ENCODE results near the gene APP.

The APP gene

GRCh38 chr21:25879203-25879602, 291.4 kb downstream of the APP start:
- no peak for TF ChIP-seq ZNF184 (tag by site-specific recombination; IDR thresholded peaks at IDR 0.05)
- no peak for TF ChIP-seq ZNF473 (tag by site-specific recombination; IDR thresholded peaks at IDR 0.05)
- TF ChIP-seq OVOL3 (tag by site-specific recombination; IDR thresholded peaks at IDR 0.05) = no peak
- no peak for TF ChIP-seq ZNF600 (tag by site-specific recombination; IDR thresholded peaks at IDR 0.05)
- TF ChIP-seq ZNF624 (tag by site-specific recombination; IDR thresholded peaks at IDR 0.05) = no peak
- TF ChIP-seq ZNF707 (tag by site-specific recombination; IDR thresholded peaks at IDR 0.05) = no peak
- TF ChIP-seq IKZF3 (tag by site-specific recombination; IDR thresholded peaks at IDR 0.05) = no peak
- TF ChIP-seq ZBTB20 (tag by site-specific recombination; IDR thresholded peaks at IDR 0.05) = no peak
- TF ChIP-seq SP3 (tag by site-specific recombination; IDR thresholded peaks at IDR 0.05) = no peak
- TF ChIP-seq, protein P1, sequence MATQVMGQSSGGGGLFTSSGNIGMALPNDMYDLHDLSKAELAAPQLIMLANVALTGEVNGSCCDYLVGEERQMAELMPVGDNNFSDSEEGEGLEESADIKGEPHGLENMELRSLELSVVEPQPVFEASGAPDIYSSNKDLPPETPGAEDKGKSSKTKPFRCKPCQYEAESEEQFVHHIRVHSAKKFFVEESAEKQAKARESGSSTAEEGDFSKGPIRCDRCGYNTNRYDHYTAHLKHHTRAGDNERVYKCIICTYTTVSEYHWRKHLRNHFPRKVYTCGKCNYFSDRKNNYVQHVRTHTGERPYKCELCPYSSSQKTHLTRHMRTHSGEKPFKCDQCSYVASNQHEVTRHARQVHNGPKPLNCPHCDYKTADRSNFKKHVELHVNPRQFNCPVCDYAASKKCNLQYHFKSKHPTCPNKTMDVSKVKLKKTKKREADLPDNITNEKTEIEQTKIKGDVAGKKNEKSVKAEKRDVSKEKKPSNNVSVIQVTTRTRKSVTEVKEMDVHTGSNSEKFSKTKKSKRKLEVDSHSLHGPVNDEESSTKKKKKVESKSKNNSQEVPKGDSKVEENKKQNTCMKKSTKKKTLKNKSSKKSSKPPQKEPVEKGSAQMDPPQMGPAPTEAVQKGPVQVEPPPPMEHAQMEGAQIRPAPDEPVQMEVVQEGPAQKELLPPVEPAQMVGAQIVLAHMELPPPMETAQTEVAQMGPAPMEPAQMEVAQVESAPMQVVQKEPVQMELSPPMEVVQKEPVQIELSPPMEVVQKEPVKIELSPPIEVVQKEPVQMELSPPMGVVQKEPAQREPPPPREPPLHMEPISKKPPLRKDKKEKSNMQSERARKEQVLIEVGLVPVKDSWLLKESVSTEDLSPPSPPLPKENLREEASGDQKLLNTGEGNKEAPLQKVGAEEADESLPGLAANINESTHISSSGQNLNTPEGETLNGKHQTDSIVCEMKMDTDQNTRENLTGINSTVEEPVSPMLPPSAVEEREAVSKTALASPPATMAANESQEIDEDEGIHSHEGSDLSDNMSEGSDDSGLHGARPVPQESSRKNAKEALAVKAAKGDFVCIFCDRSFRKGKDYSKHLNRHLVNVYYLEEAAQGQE (tag by site-specific recombination; IDR thresholded peaks at IDR 0.05) = no peak
- TF ChIP-seq GLI4 (tag by site-specific recombination; IDR thresholded peaks at IDR 0.05) = no peak
- Histone ChIP-seq H3K9me3 (ENCODE audit: control insufficient read depth, insufficient read depth, low read depth, low read length) (no peaks in the 10 kb centered on the region), H3K27ac (ENCODE audit: extremely low read depth, low read depth, low read length) (no peak overlapping the region), H3K36me3 (ENCODE audit: control insufficient read depth in 2 of 2, insufficient read depth in 1 of 2, low read length in 2 of 2) (peaks cover 6 to 22% of the 10 kb centered on the region in 2 experiments), H3K4me3 (ENCODE audit: low read depth, low read length) (no peak overlapping the region), H3K4me1 (ENCODE audit: control insufficient read depth, insufficient read depth, low read length) (no peaks in the 10 kb centered on the region)
- ChIA-PET POLR2A (no interaction called here), CTCF (interaction anchor here (0.6 kb wide), 2 partner anchors 148 to 410 kb away, joined by 4 read pairs; no protein-coding TSS in a partner anchor)

DNA sequence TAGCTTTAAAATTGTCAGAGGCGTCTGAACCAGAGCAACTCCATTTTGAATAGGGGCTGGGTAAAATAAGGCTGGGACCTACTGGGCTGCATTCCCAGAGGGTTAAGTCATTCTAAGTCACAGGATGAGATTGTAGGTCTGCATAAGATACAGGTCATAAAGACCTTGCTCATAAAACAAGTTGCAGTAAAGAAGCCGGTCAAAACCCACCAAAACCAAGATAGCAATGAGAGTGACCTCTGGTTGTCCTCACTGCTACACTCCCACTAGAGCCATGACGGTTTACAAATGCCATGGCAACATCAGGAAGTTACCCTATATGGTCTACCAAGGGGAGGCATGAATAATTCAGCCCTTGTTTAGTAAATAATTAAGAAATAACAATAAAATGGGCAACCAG, 292.2 kb downstream of the APP start:
- ChIA-PET POLR2A (no interaction called here), CTCF (interaction anchor here (0.5 to 0.9 kb wide), 2 partner anchors 13 to 17 kb away, joined by 3 to 4 read pairs; no protein-coding TSS in a partner anchor)
- H3K4me3 ChIP-seq (ENCODE audit: low read depth, low read length) = no peak overlapping the region
- no peak for TF ChIP-seq ZXDB (tag by site-specific recombination; IDR thresholded peaks at IDR 0.05)
- no peak for TF ChIP-seq ZNF837 (tag by site-specific recombination; IDR thresholded peaks at IDR 0.05)
- TF ChIP-seq ZEB2 (tag by site-specific recombination; IDR thresholded peaks at IDR 0.05) = no peak
- TF ChIP-seq ZNF169 (tag by site-specific recombination; IDR thresholded peaks at IDR 0.05) = no peak
- TF ChIP-seq, protein P2, sequence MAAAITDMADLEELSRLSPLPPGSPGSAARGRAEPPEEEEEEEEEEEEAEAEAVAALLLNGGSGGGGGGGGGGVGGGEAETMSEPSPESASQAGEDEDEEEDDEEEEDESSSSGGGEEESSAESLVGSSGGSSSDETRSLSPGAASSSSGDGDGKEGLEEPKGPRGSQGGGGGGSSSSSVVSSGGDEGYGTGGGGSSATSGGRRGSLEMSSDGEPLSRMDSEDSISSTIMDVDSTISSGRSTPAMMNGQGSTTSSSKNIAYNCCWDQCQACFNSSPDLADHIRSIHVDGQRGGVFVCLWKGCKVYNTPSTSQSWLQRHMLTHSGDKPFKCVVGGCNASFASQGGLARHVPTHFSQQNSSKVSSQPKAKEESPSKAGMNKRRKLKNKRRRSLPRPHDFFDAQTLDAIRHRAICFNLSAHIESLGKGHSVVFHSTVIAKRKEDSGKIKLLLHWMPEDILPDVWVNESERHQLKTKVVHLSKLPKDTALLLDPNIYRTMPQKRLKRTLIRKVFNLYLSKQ (tag by site-specific recombination; IDR thresholded peaks at IDR 0.05; ENCODE audit: borderline replicate concordance) = no peak
- TF ChIP-seq, protein P3, sequence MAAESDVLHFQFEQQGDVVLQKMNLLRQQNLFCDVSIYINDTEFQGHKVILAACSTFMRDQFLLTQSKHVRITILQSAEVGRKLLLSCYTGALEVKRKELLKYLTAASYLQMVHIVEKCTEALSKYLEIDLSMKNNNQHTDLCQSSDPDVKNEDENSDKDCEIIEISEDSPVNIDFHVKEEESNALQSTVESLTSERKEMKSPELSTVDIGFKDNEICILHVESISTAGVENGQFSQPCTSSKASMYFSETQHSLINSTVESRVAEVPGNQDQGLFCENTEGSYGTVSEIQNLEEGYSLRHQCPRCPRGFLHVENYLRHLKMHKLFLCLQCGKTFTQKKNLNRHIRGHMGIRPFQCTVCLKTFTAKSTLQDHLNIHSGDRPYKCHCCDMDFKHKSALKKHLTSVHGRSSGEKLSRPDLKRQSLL (tag by site-specific recombination; IDR thresholded peaks at IDR 0.05) = no peak
- TF ChIP-seq ZNF302 (tag by site-specific recombination; IDR thresholded peaks at IDR 0.05; ENCODE audit: low read depth) = no peak
- no peak for TF ChIP-seq ZNF221 (tag by site-specific recombination; IDR thresholded peaks at IDR 0.05; ENCODE audit: borderline replicate concordance)
- H3K9me3 ChIP-seq (ENCODE audit: control insufficient read depth, insufficient read depth, low read depth, low read length) = no peaks in the 10 kb centered on the region
- H3K36me3 ChIP-seq (ENCODE audit: control insufficient read depth in 2 of 2, insufficient read depth in 1 of 2, low read length in 2 of 2) = peaks cover 6 to 20% of the 10 kb centered on the region in 2 experiments
- H3K4me1 ChIP-seq (ENCODE audit: control insufficient read depth, insufficient read depth, low read length) = no peaks in the 10 kb centered on the region
- H3K27ac ChIP-seq (ENCODE audit: extremely low read depth, low read depth, low read length) = no peak overlapping the region

All from HEK293 (cell line).